ENCODE results near the gene DUSP1. TPM values are rescaled to one million over a fixed set of nuclear protein-coding genes. Genes with fewer than 3 reads are reported as not detected.

DUSP1 gene
- total RNA-seq, 2 donors from 2014 or later, result 61.7 to 102 TPM

GRCh38 chr5:172795318-172795977 is 24.5 kb upstream of the DUSP1 start:
- Histone ChIP-seq H3K9me3 (no peaks in the 10 kb centered on the region), H3K36me3 (no peaks in the 10 kb centered on the region), H3K27me3 (no peaks in the 10 kb centered on the region), H3K4me3 (no peak overlapping the region), H3K9ac (ENCODE audit: low read depth in 2 of 2, low read length in 2 of 2) (peak overlapping the region in 1 of 2 donors; percentile 29), H3K27ac (peak overlapping the region; percentile 48), H3K4me1 (no peaks in the 10 kb centered on the region)
- TF ChIP-seq, protein P1, sequence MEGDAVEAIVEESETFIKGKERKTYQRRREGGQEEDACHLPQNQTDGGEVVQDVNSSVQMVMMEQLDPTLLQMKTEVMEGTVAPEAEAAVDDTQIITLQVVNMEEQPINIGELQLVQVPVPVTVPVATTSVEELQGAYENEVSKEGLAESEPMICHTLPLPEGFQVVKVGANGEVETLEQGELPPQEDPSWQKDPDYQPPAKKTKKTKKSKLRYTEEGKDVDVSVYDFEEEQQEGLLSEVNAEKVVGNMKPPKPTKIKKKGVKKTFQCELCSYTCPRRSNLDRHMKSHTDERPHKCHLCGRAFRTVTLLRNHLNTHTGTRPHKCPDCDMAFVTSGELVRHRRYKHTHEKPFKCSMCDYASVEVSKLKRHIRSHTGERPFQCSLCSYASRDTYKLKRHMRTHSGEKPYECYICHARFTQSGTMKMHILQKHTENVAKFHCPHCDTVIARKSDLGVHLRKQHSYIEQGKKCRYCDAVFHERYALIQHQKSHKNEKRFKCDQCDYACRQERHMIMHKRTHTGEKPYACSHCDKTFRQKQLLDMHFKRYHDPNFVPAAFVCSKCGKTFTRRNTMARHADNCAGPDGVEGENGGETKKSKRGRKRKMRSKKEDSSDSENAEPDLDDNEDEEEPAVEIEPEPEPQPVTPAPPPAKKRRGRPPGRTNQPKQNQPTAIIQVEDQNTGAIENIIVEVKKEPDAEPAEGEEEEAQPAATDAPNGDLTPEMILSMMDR (IDR thresholded peaks at IDR 0.05), result no peak
- DNase-seq, result peak; percentile 70
- intact Hi-C loops (cut with DNase I), result no loop called here

GRCh38 chr5:172793577-172794488 is 22.8 kb upstream of the DUSP1 start:
- DNase-seq, result no peak
- Histone ChIP-seq H3K27ac (peak overlapping the region; percentile 48), H3K9ac (ENCODE audit: low read depth in 2 of 2, low read length in 2 of 2) (peak overlapping the region in 1 of 2 donors; percentile 23), H3K9me3 (no peaks in the 10 kb centered on the region), H3K4me3 (no peak overlapping the region), H3K4me1 (peaks cover 5% of the 10 kb centered on the region), H3K27me3 (no peaks in the 10 kb centered on the region), H3K36me3 (no peaks in the 10 kb centered on the region)
- TF ChIP-seq, protein P1 (IDR thresholded peaks at IDR 0.05), result no peak
- intact Hi-C loops (cut with DNase I), result no loop called here

DNA sequence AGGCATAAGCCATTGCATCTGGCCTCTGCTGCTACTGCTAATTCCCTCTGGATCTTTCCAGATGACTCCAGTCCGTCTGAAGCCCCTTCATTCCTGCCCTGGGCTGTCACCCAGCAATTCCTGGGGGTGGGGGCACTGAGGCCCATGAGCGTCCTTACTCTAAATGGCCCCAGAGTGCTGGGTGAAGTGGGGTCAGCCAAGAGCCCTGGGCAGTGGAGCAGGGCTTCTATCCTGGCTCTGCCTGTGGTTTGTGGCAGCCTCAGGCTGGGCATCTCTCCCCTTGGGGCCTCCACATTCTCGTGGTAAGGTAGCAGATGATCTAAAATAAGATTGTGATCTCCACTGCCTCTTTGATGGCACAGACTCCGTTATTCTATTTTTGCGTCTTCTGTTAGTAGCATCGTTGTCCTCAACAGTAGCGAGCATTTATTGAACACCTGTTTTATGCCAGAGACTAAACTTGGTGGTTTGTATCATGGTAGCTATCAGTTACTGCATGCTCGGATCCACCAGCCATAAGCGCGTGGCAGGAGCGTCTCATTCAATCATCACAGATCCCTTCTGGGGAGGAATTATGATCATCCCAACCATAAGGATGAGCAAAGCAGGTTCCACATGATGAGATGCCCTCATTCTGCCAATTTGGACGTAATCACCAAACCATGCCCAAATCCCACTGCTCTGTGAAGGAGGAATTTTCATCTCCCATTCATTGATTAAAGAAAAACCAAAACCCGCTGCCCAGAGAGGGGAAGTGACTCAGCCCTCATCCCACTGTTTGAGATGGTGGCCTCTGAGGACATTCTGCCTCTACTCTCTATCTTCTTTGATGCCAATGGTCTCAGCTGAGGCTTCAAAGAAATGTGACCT is 21.9 kb upstream of the DUSP1 start:
- TF ChIP-seq, protein P1 (IDR thresholded peaks at IDR 0.05), result no peak
- H3K27ac ChIP-seq, result no peak overlapping the region
- peaks cover 5% of the 10 kb centered on the region for H3K4me1 ChIP-seq
- H3K9me3 ChIP-seq, result no peaks in the 10 kb centered on the region
- no peaks in the 10 kb centered on the region for H3K27me3 ChIP-seq
- DNase-seq, result no peak
- no peaks in the 10 kb centered on the region for H3K36me3 ChIP-seq
- H3K4me3 ChIP-seq, result no peak overlapping the region
- intact Hi-C loops (cut with DNase I), result no loop called here
- no peak overlapping the region for H3K9ac ChIP-seq (ENCODE audit: low read depth in 2 of 2, low read length in 2 of 2)

- H3K36me3 ChIP-seq, result no peaks in the 10 kb centered on the region
- no peak overlapping the region for H3K9ac ChIP-seq (ENCODE audit: low read depth in 2 of 2, low read length in 2 of 2)
- H3K27ac ChIP-seq, result no peak overlapping the region
- TF ChIP-seq, protein P1 (IDR thresholded peaks at IDR 0.05), result no peak
- H3K4me1 ChIP-seq, result peaks cover 5% of the 10 kb centered on the region
- intact Hi-C loops (cut with DNase I), result no loop called here
- H3K4me3 ChIP-seq, result no peak overlapping the region
- H3K9me3 ChIP-seq, result no peaks in the 10 kb centered on the region
- H3K27me3 ChIP-seq, result no peaks in the 10 kb centered on the region
- no peak for DNase-seq
Measured at GRCh38 chr5:172791726-172792445, 20.9 kb upstream of the DUSP1 start.
